Activated naive CD8-positive, alpha-beta T cell (primary cell): ENCODE data around the gene TUBA1B.

Source experiments
- H3K27ac Mint-ChIP-seq: one replicate; pipeline ENCODE4 v1.8.0; 2021; ENCODE audit warnings: mixed read lengths
- H3K27me3 Mint-ChIP-seq: one replicate; pipeline ENCODE4 v1.8.0; 2021; ENCODE audit warnings: mixed read lengths
- H3K36me3 Mint-ChIP-seq: one replicate; pipeline ENCODE4 v1.8.0; 2021; ENCODE audit warnings: mixed read lengths
- H3K4me1 Mint-ChIP-seq: one replicate; pipeline ENCODE4 v1.8.0; 2021; ENCODE audit warnings: low read depth, mixed read lengths
- H3K4me3 Mint-ChIP-seq: one replicate; pipeline ENCODE4 v1.8.0; 2021; ENCODE audit warnings: mild to moderate bottlenecking, mixed read lengths
- H3K9me3 Mint-ChIP-seq: one replicate; pipeline ENCODE4 v1.8.0; 2021; ENCODE audit warnings: low read depth, mixed read lengths

The TUBA1B gene

GRCh38 chr12:49088150-49088931 is 42.9 kb downstream of the TUBA1B start:
- Mint-ChIP-seq H3K4me1 (peaks cover 38% of the 10 kb centered on the region), H3K27ac (no peak overlapping the region), H3K9me3 (no peaks in the 10 kb centered on the region), H3K4me3 (peak overlapping the region; percentile 22), H3K27me3 (peaks cover 14% of the 10 kb centered on the region), H3K36me3 (no peaks in the 10 kb centered on the region)

- peaks cover 12% of the 10 kb centered on the region for H3K27me3 Mint-ChIP-seq
- H3K4me1 Mint-ChIP-seq, result peaks cover 28% of the 10 kb centered on the region
- H3K27ac Mint-ChIP-seq, result no peak overlapping the region
Measured at GRCh38 chr12:49086116-49086515, 45.1 kb downstream of the TUBA1B start.

GRCh38 chr12:49084438-49084837 is 46.8 kb downstream of the TUBA1B start:
- H3K27me3 Mint-ChIP-seq, result peaks cover 3% of the 10 kb centered on the region
- H3K4me3 Mint-ChIP-seq, result no peak overlapping the region
- H3K9me3 Mint-ChIP-seq, result no peaks in the 10 kb centered on the region
- H3K36me3 Mint-ChIP-seq, result no peaks in the 10 kb centered on the region
- no peak overlapping the region for H3K27ac Mint-ChIP-seq
- H3K4me1 Mint-ChIP-seq, result peaks cover 17% of the 10 kb centered on the region

More at GRCh38 chr12:49086116-49086515, 45.1 kb downstream of the TUBA1B start:
- no peaks in the 10 kb centered on the region for H3K9me3 Mint-ChIP-seq
- no peaks in the 10 kb centered on the region for H3K36me3 Mint-ChIP-seq
- no peak overlapping the region for H3K4me3 Mint-ChIP-seq

- Mint-ChIP-seq H3K9me3 (no peaks in the 10 kb centered on the region), H3K27ac (no peak overlapping the region), H3K4me1 (no peaks in the 10 kb centered on the region), H3K4me3 (no peak overlapping the region), H3K36me3 (no peaks in the 10 kb centered on the region), H3K27me3 (no peaks in the 10 kb centered on the region)
Measured at GRCh38 chr12:49079793-49080192, 51.4 kb downstream of the TUBA1B start.
